SU-DHL-6 (cell line): Measurements from ENCODE around the gene CDH13.

ENCODE experiments used
- H2AFZ ChIP-seq: fragments of 200-600 bp; sonication (generic); 2 replicates; pipeline ENCODE4 v1.6.1; 2014; ENCODE audit warnings: low read depth, mild to moderate bottlenecking, moderate library complexity, mixed read lengths, antibody characterized with exemption, low read length; ENCODE audit not compliant: severe bottlenecking
- H3F3A ChIP-seq: fragments of 200-600 bp; shearing (Covaris generic); 2 replicates; pipeline ENCODE4 v1.6.0; 2016; ENCODE audit warnings: antibody characterized with exemption, mild to moderate bottlenecking; ENCODE audit not compliant: insufficient read depth
- H3K27ac ChIP-seq: fragments of 200-600 bp; sonication (generic); 2 replicates; pipeline ENCODE4 v1.5.1; 2016; ENCODE audit warnings: low read depth, mild to moderate bottlenecking, low read length, moderate library complexity, mixed read lengths
- H3K27me3 ChIP-seq: fragments of 200-600 bp; sonication (generic), shearing (Covaris generic); 2 replicates; pipeline ENCODE4 v1.6.0; 2014; ENCODE audit warnings: mild to moderate bottlenecking, low read length
- H3K36me3 ChIP-seq: fragments of 200-600 bp; sonication (generic); 2 replicates; pipeline ENCODE4 v1.6.1; 2014; ENCODE audit warnings: mild to moderate bottlenecking, low read length, mixed read lengths
- H3K4me2 ChIP-seq: fragments of 300-600, 200-600 bp; shearing (Covaris generic), sonication (generic); 2 replicates; pipeline ENCODE4 v1.6.0; 2014; ENCODE audit warnings: low read length, low read depth, mild to moderate bottlenecking; ENCODE audit not compliant: poor library complexity, severe bottlenecking
- H3K4me3 ChIP-seq: fragments of 200-600 bp; sonication (generic); 2 replicates; pipeline ENCODE4 v1.5.1; 2014; ENCODE audit warnings: antibody characterized with exemption, low read length, mild to moderate bottlenecking, mixed read lengths; ENCODE audit not compliant: insufficient read depth, poor library complexity, severe bottlenecking
- H3K79me2 ChIP-seq: fragments of 200-600 bp; sonication (generic); 2 replicates; pipeline ENCODE4 v1.6.1; 2014; ENCODE audit warnings: mild to moderate bottlenecking, low read length, moderate library complexity; ENCODE audit not compliant: insufficient read depth
- H3K9ac ChIP-seq: fragments of 200-600 bp; sonication (generic); 2 replicates; pipeline ENCODE4 v1.7.0; 2014; ENCODE audit warnings: mild to moderate bottlenecking, low read length
- H3K9me2 ChIP-seq: fragments of 200-600 bp; sonication (generic); replicated peaks from 2 replicates; pipeline ENCODE4 v1.6.1; 2014; ENCODE audit warnings: low read length; ENCODE audit not compliant: insufficient read depth
- H3K9me3 ChIP-seq: fragments of 200-600 bp; sonication (generic); 2 replicates; pipeline ENCODE4 v1.6.1; 2014; ENCODE audit warnings: low read length, mixed read lengths; ENCODE audit not compliant: insufficient read depth
- H4K20me1 ChIP-seq: fragments of 200-600 bp; sonication (generic); 2 replicates; pipeline ENCODE4 v1.6.1; 2014; ENCODE audit warnings: low read depth, mild to moderate bottlenecking, antibody characterized with exemption, low read length, moderate library complexity, mixed read lengths
- CTCF ChIP-seq: fragments of 200-600 bp; sonication (generic); IDR thresholded peaks from one replicate; pipeline ENCODE4 v1.5.1; 2017; ENCODE audit warnings: antibody characterized with exemption, mild to moderate bottlenecking, low read length, moderate library complexity; ENCODE audit not compliant: insufficient read depth, poor library complexity, severe bottlenecking
- EZH2phosphoT487 ChIP-seq: fragments of 200-600 bp; sonication (generic), shearing (Covaris generic); conservative IDR thresholded peaks from 2 replicates; pipeline ENCODE4 v1.6.1; 2018; ENCODE audit warnings: mild to moderate bottlenecking, antibody characterized with exemption, low read length, moderate library complexity, mixed read lengths

The CDH13 gene

GRCh38 chr16:83743241-83743640 is 1116.5 kb downstream of the CDH13 start:
- Histone ChIP-seq H3K36me3 (no peaks in the 10 kb centered on the region), H3K9me3 (no peaks in the 10 kb centered on the region), H3K79me2 (no peaks in the 10 kb centered on the region), H3K4me3 (no peak overlapping the region), H3F3A (no peaks in the 10 kb centered on the region), H3K9me2 (no peaks in the 10 kb centered on the region), H2AFZ (no peak overlapping the region), H3K9ac (no peak overlapping the region), H3K4me2 (no peak overlapping the region), H3K27me3 (no peaks in the 10 kb centered on the region), H4K20me1 (no peaks in the 10 kb centered on the region), H3K27ac (no peak overlapping the region)
- TF ChIP-seq EZH2phosphoT487 (no peak), CTCF (no peak)

GRCh38 chr16:83743720-83744119 is 1117.0 kb downstream of the CDH13 start:
- TF ChIP-seq CTCF, result no peak
- no peak for TF ChIP-seq EZH2phosphoT487
- H3K27me3 ChIP-seq, result no peaks in the 10 kb centered on the region
- H3K9ac ChIP-seq, result no peak overlapping the region
- no peaks in the 10 kb centered on the region for H3K36me3 ChIP-seq
- H3K4me2 ChIP-seq, result no peak overlapping the region
- no peaks in the 10 kb centered on the region for H4K20me1 ChIP-seq
- H2AFZ ChIP-seq, result no peak overlapping the region
- no peak overlapping the region for H3K27ac ChIP-seq
- H3K79me2 ChIP-seq, result no peaks in the 10 kb centered on the region
- H3K9me3 ChIP-seq, result no peaks in the 10 kb centered on the region
- H3K9me2 ChIP-seq, result no peaks in the 10 kb centered on the region
- H3F3A ChIP-seq, result no peaks in the 10 kb centered on the region
- no peak overlapping the region for H3K4me3 ChIP-seq

- TF ChIP-seq EZH2phosphoT487 (no peak), CTCF (no peak)
- Histone ChIP-seq H3K4me2 (no peak overlapping the region), H3K27me3 (no peaks in the 10 kb centered on the region), H3K9me2 (no peaks in the 10 kb centered on the region), H3K9me3 (no peaks in the 10 kb centered on the region), H3K79me2 (no peaks in the 10 kb centered on the region), H3K36me3 (no peaks in the 10 kb centered on the region), H3K27ac (no peak overlapping the region), H3F3A (no peaks in the 10 kb centered on the region), H3K4me3 (no peak overlapping the region), H2AFZ (no peak overlapping the region), H3K9ac (no peak overlapping the region), H4K20me1 (no peaks in the 10 kb centered on the region)
Measured at GRCh38 chr16:83744441-83744981, 1117.7 kb downstream of the CDH13 start.

GRCh38 chr16:83746611-83747010 is 1119.8 kb downstream of the CDH13 start:
- Histone ChIP-seq H3K4me3 (no peak overlapping the region), H3K4me2 (no peak overlapping the region), H3K27me3 (no peaks in the 10 kb centered on the region), H4K20me1 (no peaks in the 10 kb centered on the region), H2AFZ (no peak overlapping the region), H3K79me2 (no peaks in the 10 kb centered on the region), H3K27ac (no peak overlapping the region), H3K9me2 (no peaks in the 10 kb centered on the region), H3F3A (no peaks in the 10 kb centered on the region), H3K9ac (no peak overlapping the region), H3K36me3 (no peaks in the 10 kb centered on the region), H3K9me3 (no peaks in the 10 kb centered on the region)
- TF ChIP-seq EZH2phosphoT487 (no peak), CTCF (no peak)
